Measurements from ENCODE around the gene DNAJB12. TPM values are rescaled to one million over a fixed set of nuclear protein-coding genes. Genes with fewer than 3 reads are reported as not detected.

DNAJB12 gene
- total and polyA plus RNA-seq, 8 donors = 25.1 to 38.9 (median 28.3) TPM

DNA sequence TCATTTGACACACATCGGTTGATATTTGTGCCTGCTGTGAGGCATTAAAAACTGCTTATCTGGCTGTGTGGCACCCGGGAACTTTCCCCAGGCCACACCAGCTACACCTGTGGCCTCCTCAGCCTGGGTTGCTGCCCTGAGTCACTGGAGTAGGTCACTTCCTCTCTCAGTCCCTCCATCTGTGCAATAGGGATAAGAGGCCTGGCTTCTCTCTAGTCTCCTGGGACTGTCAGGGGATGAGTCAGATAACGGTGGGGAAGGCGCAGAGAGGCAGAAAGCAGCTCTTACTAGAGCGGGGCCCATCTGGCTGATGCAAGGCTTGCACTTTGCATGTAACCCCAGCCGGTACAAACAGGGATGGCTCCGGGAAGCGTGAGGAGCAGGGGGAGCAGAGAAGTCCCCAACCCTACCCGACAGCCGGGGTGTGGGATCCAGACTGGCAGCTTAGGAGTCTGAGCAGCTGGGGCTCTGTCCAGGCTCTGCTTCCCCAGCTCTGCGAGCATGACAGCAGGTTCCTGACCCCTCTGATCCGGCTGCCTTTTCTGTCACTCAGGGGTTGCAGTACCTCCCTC, 34.0 kb downstream of the DNAJB12 start:
- DNase-seq (peak in 1 of 4 donors; percentile 81), ATAC-seq (peak; percentile 35)
- H3K27ac ChIP-seq = peak overlapping the region; percentile 92 to 93
- TF ChIP-seq, protein P1, sequence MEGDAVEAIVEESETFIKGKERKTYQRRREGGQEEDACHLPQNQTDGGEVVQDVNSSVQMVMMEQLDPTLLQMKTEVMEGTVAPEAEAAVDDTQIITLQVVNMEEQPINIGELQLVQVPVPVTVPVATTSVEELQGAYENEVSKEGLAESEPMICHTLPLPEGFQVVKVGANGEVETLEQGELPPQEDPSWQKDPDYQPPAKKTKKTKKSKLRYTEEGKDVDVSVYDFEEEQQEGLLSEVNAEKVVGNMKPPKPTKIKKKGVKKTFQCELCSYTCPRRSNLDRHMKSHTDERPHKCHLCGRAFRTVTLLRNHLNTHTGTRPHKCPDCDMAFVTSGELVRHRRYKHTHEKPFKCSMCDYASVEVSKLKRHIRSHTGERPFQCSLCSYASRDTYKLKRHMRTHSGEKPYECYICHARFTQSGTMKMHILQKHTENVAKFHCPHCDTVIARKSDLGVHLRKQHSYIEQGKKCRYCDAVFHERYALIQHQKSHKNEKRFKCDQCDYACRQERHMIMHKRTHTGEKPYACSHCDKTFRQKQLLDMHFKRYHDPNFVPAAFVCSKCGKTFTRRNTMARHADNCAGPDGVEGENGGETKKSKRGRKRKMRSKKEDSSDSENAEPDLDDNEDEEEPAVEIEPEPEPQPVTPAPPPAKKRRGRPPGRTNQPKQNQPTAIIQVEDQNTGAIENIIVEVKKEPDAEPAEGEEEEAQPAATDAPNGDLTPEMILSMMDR (IDR thresholded peaks at IDR 0.05) = no peak
- H3K36me3 ChIP-seq = no peaks in the 10 kb centered on the region
- intact Hi-C loops (cut with DNase I) = no loop called here
- H3K4me3 ChIP-seq = no peak overlapping the region
- peaks cover 42 to 98% of the 10 kb centered on the region in 2 donors for H3K4me1 ChIP-seq
- H3K9me3 ChIP-seq = no peaks in the 10 kb centered on the region
- H3K27me3 ChIP-seq = no peaks in the 10 kb centered on the region

DNA sequence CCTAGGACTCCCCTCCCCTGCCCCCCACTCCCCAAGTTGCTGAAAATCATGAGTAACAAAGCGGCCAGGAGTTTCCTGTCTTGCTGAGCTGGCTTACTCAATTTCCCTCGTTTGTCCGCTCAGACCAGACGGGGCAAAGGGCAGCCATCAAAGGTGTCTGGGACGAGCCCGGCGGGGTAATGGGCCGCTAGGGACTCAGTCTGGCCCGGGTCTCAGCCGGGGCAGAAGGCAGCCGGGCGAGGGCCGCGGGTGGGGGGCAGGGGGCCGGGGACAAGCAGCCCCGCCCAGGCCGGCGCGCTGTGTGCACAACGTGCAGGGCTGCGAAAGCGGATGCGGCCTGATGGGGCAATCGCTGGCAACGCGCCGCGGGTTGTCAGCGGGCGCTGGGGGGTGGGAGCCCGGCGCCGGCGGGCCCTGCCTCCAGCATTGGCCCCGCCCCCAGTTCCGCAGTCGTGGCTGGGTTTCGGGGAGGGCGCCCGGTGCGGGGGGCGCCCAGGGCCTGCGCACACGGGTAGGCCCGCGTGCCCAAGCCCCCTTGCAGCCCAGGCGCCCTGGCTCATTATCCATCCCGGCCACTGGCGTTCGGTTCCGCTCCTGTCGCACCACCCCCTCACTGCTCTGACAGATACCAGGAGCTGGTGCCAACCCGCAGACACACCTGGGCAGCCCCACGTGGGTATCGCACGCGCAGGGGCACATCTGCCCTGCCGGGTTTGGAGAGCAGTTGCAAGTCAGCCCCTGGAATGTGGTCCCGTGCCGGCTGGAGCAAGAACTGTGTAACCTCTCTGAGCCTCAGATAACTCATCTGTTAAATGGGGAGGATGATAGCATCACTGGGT, 35.1 kb downstream of the DNAJB12 start:
- intact Hi-C loops (cut with DNase I) = no loop called here
- peak overlapping the region; percentile 92 to 93 for H3K27ac ChIP-seq
- TF ChIP-seq, protein P1 (IDR thresholded peaks at IDR 0.05) = no peak
- H3K27me3 ChIP-seq = no peaks in the 10 kb centered on the region
- H3K9me3 ChIP-seq = no peaks in the 10 kb centered on the region
- peak; percentile 85 for ATAC-seq
- peak overlapping the region; percentile 30 to 34 for H3K4me3 ChIP-seq
- no peaks in the 10 kb centered on the region for H3K36me3 ChIP-seq
- peak; percentile 92 to 99 (median 96) for DNase-seq
- peaks cover 39 to 98% of the 10 kb centered on the region in 2 donors for H3K4me1 ChIP-seq

DNA sequence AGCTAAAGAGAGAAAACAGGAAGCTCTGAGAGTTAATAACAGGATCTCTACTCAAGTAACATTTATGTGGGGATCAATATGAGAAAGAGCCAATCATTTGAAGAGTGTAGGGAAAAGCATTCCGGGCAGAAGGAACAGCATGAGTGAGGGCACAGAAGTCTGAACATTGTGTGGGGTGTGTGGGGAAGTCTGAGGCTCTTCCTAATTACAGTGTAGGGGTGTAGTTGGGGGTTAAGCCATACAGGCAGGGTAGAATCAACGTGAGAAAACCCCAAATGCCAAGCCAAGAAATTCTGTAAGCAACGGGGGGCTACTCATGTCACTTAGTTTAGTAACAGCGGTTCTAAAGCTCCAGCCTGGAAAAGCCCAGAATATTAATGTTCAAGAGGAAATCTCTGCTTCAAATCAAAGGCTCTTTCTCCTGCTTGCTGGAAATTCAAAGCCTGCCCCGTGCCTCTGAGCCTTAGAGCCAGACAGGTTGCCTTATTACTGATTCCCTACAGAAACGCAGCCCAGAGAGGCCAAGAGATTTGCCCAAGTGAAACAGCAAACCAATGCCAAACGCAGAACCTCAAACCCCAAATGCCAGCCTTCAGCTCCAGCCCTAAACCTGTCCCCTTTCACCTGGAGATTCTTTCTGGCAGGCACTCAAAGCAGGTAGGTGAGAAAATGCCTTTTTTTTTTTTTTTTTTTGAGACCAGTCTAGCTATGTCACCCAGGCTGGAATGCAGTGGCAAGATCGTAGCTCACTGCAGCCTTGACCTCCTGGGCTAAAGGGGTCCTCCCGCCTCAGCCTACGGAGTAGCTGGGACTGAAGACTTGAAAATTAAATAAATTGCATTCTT, 36.1 kb downstream of the DNAJB12 start:
- Histone ChIP-seq H3K27ac (peak overlapping the region; percentile 92 to 93), H3K36me3 (no peaks in the 10 kb centered on the region), H3K27me3 (no peaks in the 10 kb centered on the region), H3K9me3 (no peaks in the 10 kb centered on the region), H3K4me3 (peak overlapping the region in 1 of 2 donors; percentile 34), H3K4me1 (peaks cover 36 to 95% of the 10 kb centered on the region in 2 donors)
- intact Hi-C loops (cut with DNase I) = no loop called here
- DNase-seq (no peak), ATAC-seq (no peak)
- TF ChIP-seq, protein P1 (IDR thresholded peaks at IDR 0.05) = no peak

DNA sequence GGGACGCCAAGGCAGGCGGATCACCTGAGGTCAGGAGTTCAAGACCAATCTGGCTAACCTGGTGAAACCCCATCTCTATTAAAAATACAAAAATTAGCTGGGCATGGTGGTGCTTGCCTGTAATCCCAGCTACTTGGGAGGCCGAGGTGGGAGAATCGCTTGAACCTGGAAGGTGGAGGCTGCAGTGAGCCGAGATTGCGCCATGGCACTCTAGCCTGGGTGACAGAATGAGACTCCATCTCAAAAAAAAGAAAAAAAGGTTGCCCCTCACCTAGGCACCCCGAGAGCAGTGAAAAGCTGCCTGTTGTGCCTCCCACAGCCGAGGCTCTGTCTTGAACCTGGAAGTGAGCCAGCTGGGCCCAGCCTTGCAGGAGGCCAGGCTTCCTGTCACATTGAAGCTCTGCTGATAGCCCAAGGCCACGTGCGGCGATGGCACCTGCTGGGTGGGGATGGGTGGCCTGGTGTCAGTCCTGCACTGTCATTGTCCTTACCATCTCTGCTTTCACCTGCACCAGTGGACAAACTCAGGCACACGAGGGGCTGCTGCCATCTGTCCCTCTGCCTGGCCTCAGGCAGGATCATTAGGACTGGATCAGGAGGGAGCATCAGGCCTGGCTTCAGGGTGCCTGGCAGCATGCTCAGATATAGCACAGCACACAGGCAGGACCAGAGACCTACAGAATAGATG, 37.8 kb downstream of the DNAJB12 start:
- DNase-seq (peak in 2 of 4 donors; percentile 80 to 91), ATAC-seq (no peak)
- Histone ChIP-seq H3K4me1 (peaks cover 32 to 77% of the 10 kb centered on the region in 2 donors), H3K9me3 (no peaks in the 10 kb centered on the region), H3K27ac (peak overlapping the region; percentile 75 to 92), H3K27me3 (no peaks in the 10 kb centered on the region), H3K4me3 (no peak overlapping the region), H3K36me3 (no peaks in the 10 kb centered on the region)
- intact Hi-C loops (cut with DNase I) = no loop called here
- TF ChIP-seq, protein P1 (IDR thresholded peaks at IDR 0.05) = no peak
